ENCODE measurements around the gene GGACT.
"Not testable (repeated sequence)": the region's sequence is repeated elsewhere in the genome, so short reads cannot be mapped to it uniquely, and the experiment has no call there.

The GGACT gene

DNA sequence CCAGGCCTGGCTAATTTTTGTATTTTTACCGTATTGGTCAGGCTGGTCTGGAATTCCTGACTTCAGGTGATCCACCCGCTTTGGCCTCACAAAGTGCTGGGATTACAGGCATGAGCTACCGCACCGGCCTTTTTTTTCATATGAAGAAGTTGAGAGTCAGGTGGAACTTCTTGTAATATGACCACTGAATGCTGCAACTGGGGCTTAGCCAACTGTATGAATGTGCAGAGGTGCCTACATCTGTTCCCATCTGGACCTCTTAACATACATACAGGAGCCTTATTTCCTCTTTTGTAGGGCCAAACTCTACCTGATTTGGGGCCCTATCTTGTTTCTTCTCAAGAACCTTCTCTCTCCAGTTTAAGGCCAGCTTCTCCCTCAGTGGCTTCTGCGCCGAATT, 11.9 kb upstream of the GGACT start:
- DNase-seq, result no peak

DNA sequence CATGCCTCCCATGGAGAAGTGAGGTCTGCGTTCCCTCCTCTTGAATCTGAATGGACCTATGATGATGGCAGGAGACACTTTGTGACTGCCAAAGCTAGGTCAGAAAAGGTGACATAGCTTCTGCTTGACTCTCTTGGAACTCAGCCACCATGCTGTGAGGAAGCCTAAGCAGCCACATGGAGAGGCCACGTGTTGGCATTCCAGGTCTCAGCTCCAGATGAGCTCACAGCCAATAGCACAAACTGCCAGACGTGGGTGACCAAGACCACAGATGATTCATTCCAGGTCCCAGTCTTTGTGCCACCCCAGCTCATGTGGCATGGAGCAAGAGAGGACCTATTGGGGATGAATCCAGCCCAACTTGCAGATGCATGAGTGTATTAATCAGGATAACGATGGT, 8.7 kb upstream of the GGACT start:
- no peak for DNase-seq

DNA sequence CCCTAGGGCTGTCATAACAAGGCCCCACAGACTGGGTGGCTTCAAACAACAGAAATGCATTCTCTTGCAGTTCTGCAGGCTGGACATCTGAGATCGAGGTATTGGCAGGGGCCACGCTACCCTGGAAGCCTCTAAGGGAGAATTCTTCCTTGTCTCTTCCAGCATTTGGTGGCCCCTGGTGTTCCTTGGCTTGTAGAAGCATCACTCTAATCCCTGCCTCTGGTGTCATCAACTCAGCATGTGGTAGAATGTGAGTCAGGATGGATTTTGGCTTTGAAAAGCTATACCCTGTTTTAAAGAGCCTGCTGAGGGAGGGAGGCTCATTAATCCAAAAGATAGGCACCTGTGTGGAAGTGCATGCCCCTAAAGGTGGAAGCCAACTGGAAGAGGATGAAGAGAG, 7.9 kb upstream of the GGACT start:
- no peak for DNase-seq

DNA sequence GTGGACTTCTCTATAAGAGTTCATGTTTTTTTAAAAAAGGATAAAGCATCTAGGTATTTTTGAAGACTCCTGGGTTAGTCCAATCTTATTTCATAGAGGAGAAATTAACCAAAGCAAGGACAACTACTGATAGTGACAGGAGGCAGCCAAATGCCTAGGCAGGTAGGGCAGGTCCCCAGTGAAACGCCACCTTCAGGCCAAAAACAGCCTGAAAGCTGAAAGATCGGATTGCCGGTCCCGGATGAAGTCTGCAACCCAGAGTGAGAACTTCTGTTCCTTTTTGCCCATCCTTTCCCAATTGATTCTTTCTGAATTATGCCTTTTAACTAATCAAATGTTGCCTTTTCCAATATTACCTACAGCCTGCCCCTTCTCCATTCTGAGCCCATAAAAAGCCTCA, 6.1 kb upstream of the GGACT start:
- DNase-seq, result no peak

DNA sequence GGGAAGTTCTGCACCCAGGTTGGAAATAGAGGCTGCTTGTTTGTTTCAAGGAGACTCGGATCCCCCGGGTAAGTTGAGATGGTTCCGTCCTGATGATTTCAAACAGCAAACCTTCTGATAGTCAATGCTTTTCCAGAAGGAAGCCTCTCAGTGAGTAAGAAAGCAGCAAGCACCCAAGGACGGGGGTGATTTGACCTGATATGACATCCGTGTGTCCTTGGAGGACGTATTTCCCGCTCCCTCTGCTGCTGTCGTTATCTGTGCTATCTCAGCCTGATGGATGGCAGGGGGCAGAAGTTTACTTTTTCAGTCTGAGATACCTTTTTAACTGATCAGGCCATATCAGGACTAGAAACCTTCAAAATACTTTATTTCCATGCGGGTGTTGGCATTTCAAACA, 5.7 kb upstream of the GGACT start:
- no peak for DNase-seq

DNA sequence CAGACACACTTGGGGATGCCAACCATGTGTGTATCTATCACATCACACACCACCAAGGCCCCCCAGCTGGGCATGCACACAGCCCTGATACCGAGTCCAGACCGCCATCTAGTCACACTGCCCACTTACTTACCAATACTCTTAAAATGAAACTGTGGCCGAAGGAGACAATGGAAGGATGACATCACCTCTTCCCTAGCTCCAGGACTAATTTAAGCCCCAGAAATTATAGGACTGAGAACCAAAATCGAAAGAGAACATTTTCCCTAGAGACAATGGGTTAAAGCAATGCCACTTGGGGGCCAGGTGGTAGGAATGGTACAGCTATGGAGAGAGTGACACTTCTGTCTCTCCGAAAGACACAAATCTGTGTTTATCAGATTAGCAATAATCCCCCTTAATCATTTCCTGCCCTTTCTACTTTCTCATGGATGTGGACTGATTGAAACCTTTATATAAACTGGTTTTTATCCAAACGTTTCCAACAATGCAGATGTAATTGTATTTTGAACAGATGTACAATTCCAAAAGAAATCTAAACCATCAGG, 663 bp upstream of the GGACT start:
- no peak for DNase-seq

DNA sequence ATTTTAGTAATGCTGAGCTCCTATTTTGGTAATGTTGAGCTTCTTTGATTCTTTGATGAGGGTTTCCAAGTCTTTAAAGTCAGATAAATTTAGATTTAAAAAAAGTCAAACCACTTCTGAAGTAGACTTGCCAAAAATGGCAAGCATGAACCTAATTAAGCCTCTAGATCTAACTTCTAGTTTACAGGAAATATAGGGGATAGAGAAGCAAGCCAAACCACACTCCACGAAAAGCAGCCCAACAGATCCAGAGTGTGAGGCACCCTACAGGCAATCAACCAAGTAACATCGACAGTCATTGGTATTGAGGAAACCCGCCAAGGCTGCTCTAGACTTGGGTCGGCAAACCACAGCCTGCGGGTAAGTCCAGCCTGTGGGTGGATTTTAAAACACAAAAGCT, 3.7 kb downstream of the GGACT start:
- DNase-seq, result no peak

DNA sequence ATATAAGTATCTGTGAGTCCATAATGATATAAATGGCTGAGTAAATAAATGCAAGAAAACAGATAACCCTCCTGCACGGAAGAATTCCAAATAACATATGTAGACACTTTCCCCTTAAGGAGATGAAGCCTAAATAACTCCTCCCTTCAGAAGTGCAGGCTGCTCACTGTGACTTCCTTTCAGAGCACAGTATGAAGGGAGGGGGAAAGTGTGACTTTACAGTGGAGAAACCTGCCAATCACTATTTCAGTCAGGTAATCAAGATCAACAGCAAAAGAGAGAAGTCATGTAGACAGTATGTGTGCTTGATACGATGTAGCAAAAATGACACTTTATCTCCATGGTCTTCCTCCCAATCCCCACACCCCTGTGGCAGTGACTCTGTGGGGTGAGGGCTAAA, 7.1 kb downstream of the GGACT start:
- no peak for DNase-seq

DNA sequence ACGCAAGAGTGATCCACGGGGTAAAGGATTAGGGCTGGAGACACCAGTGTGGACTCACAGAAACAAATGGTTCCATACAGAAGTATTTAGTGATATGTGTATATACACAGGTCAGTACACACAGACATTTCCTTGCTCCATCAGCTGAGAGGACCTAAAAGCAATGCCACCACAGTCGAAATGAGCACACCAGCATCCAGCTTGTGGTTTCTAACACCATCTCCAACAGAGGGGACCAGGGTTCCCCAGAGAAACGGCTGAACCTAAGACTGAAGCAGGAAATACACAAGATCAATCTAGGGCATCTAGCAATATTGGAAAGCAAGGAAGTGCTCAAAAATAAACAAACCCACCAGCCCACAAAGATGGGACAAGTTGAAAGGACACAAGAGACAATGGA, 7.6 kb downstream of the GGACT start:
- DNase-seq, result no peak

DNA sequence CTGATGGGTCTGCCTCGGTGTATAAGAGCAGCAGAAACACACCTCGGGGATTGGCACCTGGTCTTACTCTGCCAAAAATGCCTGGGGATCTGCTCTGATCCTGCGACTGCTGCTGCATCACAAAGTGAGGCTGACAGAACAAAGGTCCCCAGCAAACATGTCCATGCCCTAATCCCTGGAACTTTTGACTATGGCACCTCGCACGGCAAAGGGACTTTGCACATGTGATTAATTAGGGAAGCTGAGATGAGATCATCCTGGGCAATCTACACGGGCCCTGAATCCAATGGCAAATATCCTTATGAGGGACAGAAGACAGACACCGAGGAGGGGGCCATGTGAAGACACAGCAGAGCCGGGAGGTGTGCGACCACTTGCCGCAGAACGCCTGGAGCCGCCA, 8.5 kb downstream of the GGACT start:
- DNase-seq, result no peak

DNA sequence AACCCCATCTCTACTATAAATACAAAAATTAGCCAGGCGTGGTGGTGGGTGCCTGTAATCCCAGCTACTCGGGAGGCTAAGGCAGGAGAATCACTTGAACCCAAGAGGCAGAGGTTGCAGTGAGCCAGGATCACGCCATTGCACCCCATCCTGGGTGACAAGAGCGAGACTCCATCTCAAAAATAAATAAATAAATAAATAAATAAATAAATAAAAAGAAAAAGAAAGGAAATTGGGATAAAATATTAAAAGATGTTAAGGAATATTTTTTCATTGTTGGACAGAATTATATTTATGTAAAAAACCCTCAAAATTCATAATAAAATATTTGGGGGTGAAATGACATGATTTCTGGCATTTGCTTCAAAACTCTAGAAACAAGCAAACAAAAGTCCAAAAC, 11.3 kb downstream of the GGACT start:
- not testable (repeated sequence) for DNase-seq

DNA sequence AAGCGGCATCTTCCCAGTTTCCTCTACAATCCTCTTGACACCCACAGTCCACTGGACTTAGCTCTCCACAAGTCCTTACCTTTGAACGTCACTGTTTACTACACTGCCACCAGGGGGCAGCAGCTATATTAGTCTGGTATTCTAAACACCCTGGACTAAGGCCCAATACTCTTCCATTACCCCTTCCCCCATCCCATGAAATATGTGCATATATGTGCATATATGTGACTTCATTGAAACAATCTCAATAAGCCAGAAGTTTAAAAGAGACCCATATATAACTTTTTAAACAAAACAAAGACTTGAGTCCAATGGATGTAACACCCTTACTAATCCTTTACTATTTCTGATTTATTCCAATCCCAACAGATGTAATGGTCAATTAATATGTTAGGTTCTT, 15.5 kb downstream of the GGACT start:
- peak; percentile 75 for DNase-seq

DNA sequence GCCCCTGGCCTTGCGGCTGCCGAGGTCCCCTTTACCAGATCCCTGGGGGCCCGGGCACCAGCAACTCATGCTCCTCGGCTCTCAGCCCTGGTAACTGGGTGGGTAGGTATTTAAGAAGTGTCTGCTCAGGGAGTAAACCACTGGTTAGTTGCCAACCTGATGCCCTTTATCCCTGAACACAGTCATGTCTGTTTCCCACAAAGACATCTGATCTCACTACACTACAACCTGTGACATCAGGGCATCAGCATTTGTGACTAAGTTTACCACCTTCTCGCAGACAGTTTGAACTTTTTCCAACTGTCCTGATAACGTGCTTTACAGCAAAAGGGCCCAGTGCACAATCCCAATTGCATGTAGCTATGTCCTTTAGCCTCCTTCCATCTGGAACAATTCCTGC, 22.0 kb downstream of the GGACT start:
- no peak for DNase-seq

DNA sequence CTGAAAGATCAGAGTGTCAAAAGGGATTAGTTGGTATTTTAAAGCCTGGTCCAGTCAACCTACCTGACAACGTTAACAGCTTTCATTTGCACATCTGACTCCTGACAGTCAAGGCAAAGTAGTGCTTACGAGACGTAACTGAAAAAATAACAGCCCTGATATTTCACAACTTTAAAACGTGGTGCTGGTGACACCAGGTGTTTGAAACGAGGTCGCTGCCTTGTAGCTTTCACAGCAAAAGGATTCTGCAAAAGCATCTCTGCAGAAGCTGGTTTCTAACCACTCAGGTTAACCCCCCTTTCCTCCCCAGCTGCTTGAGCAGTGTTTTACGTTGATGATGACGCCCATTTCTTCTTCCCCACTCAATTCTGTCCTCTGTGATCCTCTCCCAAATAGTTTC, 23.3 kb downstream of the GGACT start:
- DNase-seq, result no peak

DNA sequence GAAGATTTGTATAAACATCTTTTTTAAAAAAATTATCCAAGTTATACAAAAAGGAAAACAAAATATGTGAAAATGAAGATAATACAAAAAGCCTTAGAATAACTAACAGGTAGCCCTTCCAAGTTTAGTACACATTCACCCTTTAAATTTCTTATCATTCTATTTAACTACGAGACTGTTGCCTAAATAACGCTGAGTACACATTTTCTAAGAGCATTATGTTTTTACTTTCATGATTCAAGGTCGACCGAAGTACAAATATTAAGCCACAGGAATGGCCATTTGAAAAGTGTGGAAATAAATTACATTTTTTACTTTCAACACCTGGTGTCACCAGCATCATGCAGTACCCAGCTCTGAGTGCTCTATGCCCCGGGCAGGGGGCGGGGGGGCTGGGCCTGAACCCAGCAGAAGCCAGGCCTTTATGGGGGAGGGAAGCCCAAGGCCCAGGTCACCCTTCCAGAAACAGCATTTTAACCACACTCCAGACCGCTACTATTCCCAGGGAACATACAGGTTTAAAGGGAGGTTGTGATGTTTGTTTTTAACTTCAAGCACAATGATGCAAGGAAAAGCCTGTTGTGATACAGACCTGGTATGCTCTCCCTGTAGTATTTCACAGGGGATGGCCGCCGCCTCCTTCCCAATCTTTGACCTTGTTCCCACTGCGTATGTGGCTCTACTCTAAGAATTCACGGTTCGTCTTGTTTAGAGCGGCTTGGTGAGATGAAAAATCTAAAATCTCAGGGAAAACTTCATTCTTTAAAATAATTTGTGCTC, 24.0 kb downstream of the GGACT start:
- no peak for DNase-seq

DNA sequence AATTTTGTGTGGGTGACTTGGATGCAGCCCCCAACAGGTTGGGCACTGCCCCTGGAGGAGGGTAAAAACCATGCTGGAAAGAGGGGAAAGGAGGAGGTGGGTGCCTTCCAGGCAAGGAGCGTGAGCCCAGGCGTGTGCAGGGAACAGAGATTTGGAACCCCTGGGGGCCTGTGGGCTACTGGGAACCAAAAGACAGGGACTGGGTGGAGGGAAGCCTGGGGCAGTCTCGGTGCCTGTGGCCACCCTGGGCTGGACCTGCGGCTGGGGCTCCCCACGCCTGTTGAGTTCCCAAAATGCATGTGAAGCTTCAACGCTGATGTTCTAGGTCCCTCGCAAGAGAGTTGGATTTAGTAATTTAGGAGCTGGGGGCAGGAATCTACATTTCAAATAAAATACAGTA, 24.8 kb downstream of the GGACT start:
- no peak for DNase-seq

DNA sequence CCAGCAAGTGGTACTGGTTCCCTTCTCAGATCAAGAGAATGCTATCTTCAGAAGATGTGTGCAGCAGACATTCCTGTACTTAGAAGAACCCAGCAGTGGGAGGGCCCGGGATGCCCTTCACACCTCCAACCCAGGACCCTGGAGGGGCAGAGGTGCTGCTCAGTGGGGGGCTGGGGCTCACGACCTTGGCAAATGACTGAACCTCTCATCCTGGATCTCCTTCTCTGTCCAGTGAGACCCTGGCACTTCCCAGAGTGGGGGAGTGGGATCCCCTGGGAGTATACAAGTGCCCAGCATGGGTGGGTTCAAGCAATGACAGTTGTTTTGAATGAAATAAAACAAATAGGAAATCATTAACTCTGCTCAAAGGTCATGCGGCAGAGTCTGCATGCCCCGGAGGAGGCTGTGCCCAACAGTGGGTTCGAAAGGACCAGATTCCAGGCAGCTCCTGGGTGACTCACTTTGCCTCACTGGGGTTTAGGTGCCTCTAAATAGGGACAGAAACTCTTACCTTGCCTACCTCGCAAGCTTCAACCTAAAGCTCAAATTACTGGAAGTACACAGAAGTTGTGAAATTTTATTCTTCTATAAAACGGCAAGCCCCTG, 26.9 kb downstream of the GGACT start:
- no peak for DNase-seq

DNA sequence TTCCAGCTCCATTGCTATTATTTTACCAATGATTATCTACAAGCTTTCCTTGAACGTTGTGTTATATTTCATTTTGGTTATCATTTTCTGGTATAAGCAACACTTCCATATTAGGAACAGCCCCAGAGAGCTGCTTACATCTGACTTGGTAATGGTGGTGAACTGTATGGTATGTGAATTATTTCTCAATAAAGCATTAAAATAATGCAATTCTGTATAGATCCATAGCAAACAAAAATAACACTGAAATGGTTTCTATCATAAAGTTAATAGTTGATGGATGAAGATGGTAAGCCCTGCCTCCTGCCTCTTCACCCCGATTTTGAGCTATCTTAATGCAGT, 27.5 kb downstream of the GGACT start:
- no peak for DNase-seq

DNA sequence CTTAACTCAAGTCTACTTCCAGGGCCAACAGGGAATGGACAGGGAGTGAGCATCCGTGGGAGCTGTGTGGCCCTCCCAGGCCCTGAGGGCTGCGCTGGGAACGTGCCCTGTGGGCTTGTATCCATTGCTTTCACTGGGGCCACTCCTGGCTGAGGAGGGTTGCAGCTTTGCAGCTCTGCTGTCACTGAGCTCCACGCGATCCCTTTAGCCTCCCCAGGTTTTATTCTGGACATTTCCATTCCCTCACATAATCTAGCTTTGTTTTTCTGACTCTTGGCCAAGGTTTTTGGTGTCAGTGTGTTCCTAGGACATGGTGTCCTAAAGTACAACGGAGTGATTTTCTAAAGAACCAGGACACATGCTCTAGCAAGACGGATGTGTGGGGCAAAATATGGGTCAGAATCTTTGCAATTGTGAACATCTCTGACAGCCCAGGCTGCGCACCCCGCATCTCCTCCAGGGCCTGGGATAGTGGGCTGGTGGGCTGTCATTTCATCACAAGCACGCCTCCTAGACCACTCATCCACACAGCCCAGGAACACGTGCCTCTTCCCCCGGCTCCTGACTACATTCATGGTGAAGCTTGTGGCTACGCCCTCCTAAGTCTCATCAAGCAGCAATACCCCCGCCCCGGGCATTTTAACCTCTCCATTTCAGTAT, 28.0 kb downstream of the GGACT start:
- DNase-seq, result no peak

DNA sequence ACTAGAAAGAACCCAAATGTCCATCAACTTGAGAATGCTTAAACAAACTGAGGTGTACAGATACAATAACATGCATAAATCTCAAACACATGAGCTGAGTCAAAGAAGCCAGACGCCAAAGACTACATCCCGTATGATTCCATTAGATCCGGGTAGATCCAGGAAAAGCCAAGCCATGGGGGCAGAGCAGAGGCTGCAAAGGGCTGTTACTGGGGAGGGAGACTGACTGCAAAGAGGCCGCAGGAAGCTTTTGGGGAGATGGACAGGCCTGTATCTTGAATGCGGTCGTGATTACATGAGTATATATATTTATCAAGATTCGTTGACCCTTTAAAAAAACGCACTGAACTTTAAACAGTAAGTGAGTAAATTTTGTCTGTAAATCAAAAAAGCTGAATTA, 28.7 kb downstream of the GGACT start:
- no peak for DNase-seq

DNA sequence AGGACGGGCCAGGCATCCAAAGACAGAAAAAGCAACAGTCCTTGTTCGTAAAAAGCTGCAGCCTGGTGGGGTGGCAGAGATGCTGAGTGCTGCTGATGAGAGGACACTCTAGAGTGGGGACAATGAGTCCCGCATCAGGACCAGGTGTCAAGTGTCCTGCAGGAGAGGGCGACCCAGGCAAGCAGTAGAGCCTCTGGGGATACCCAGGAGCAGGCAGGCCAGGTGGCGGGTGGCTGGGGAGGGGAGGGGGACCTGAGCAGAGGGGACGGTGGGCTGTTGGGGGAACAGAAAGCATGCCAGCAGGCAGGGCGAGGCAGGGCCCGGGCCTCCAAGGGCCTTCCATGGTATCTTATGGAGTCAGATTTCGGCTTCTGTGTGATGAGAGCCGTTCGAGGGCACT, 35.8 kb downstream of the GGACT start:
- DNase-seq, result no peak

DNA sequence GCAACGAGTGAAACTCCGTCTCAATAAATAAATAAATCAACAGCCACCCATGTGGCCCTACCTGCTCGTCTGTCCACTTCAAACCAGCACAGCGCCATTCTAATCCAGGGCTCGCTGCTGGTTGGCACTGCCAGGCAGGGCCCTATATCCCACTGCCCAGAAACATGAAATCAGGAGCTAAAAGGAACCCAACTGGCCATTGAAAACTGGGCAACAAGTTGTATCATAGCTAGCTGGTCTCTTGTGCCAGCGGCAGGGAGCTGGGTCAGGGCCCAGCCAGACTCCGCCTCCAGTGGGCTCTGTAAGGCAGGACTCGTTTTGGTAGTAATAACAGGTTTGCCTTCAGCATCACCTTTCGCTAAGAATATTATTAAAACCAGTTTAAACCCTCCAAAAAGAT, 39.3 kb downstream of the GGACT start:
- DNase-seq, result no peak

DNA sequence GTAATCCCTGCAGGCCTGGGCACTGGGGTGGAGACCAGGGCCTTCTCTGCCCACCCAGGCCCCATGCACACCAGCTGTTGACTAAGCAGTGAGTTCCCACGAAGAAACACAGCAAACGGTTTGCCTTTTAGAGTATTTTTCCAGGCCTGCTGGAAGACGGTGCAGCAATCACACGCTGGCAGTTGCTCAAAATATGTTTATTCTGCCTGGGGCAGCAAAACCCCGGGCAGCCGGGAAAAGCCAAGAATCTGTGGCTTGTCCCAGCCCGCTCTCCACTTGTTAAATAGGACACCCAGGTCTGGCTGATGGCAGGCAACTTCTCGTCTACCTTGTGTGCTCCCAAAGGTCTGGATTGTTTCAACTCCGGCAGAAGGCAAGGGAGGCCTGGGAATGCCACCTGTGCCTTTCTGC, 40.8 kb downstream of the GGACT start:
- no peak for DNase-seq

DNA sequence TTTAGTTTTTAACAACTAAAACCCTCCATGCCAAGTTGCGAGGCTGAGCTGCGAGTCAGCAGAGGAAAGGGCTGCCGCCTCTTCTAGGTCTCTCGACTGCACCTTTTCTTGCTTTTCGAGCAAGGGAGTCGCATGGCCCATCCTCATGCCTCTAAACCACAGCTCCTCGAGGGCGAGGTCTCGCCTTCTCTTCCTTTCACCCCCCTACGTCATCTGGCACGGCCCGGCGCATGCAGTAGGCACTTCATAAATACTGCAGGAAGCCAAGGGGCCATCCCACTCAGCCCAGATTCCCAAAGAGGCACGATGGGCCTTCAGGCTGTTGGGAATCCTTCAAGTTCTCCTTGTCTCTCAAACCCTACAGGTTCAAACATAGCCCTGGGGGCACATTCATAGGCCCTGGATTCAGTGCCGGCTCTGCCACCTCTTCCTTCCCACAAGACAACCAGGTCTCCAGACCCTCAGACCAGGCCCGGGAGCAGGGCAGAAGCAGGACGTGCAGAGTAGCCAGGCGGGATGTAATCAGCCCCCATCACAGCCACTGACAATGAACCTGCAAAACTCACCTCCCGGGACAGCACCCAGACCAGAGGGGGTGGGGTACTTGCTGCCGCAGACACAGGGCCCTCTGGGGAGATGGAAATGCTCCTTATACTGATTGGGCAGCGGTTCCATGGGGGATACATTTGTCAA, 41.7 kb downstream of the GGACT start:
- DNase-seq, result no peak
